Left renal cortex interstitium (tissue), 4 donors: ENCODE measurements around the gene ABCB9. TPM values are rescaled to one million over a fixed set of nuclear protein-coding genes. Genes with fewer than 3 reads are reported as not detected.

ENCODE experiments used
- DNase-seq, 4 donors: peaks; one replicate each; pipeline ENCODE4 v3.0.0-alpha.2; 2013; ENCODE audit warnings: low read depth in 4 of 4, low spot score in 2 of 4, missing footprints in 1 of 4
- polyA plus RNA-seq, 4 donors: library from polyadenylated mRNA; unstranded; fragments of 120-200 nt; gene quantifications; one replicate each; pipeline ENCODE4 v1.2.1, GENCODE V29; 2013; ENCODE audit not compliant: insufficient read length in 4 of 4

Gene ABCB9
- polyA plus RNA-seq, 4 donors = 4.8 to 9.4 (median 7.5) TPM

GRCh38 chr12:122884091-122884826 lies 82.0 kb downstream of the ABCB9 start:
- no peak for DNase-seq

DNA sequence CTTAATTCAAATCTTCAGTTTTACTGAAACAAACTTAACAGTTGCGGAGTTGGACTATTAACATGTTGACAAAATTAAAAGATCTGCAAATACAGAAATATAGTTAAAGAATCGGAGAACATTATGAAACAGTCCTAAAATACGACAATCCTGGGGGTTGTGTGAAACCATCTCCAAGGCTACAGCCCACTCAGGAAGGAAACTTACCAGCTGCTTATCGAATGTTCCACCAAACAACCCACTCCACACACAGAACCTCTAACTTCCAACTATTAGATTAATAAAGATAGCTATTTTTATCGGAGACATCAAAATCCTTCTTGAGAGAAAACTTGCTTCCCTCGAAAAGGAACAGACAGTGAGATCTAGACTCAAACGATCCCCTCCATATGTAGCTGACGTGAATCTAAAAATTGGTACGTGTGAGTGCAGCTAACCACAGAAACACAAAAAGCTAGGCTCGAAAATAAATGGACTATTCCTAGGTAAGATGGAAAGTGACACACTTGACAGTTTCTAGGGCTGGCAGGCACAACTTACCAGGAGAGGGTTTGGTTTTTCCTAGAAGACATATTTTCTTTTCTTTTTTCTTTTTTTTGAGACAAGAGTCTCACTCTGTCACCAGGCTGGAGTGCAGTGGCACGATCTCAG lies 83.2 kb downstream of the ABCB9 start:
- DNase-seq = no peak

- no peak for DNase-seq
Observed at GRCh38 chr12:122880668-122881067, 85.6 kb downstream of the ABCB9 start.

- no peak for DNase-seq
Observed at GRCh38 chr12:122880155-122880667, 86.1 kb downstream of the ABCB9 start.

Other genes with a start within 250 kb of the ABCB9 start
- gene HCAR3, start 249.7 kb downstream of the ABCB9 start, polyA plus RNA-seq = under 1 TPM; 0.14 to 0.56 (median 0.34) TPM
- 1 to 10 TPM; 2.0 to 3.6 (median 2.6) TPM for gene HCAR1, start 235.6 kb downstream of the ABCB9 start, polyA plus RNA-seq
- 100 to 1,000 TPM in 1 of 4 donors, 10 to 100 TPM in 3; 85.1 to 111 (median 92.8) TPM for gene DENR, start 213.6 kb downstream of the ABCB9 start, polyA plus RNA-seq
- gene CCDC62, start 191.9 kb downstream of the ABCB9 start, polyA plus RNA-seq = under 1 TPM; 0.41 to 0.49 (median 0.46) TPM
- gene HIP1R, start 131.0 kb downstream of the ABCB9 start, polyA plus RNA-seq = 100 to 1,000 TPM in 1 of 4 donors, 10 to 100 TPM in 3; 56.4 to 110 (median 83.4) TPM
- 10 to 100 TPM; 22.4 to 27.7 (median 26.4) TPM for gene VPS37B, start 70.3 kb downstream of the ABCB9 start, polyA plus RNA-seq
- 10 to 100 TPM; 12.9 to 22.5 (median 18.4) TPM for gene OGFOD2, start 8.8 kb upstream of the ABCB9 start, polyA plus RNA-seq
- gene ARL6IP4, start 14.2 kb upstream of the ABCB9 start, polyA plus RNA-seq = 100 to 1,000 TPM; 166 to 237 (median 192) TPM
- gene PITPNM2, start 184.6 kb upstream of the ABCB9 start, polyA plus RNA-seq = 1 to 10 TPM; 5.2 to 9.8 (median 7.1) TPM